ENCODE results near the gene PLPP3. TPM values are rescaled to one million over a fixed set of nuclear protein-coding genes. Genes with fewer than 3 reads are reported as not detected.

PLPP3 gene
- total and polyA plus RNA-seq, 2 of the 8 experiments (the other 6 are each of a cell fraction or from before 2014, with no cell fraction given), result 33.2 to 42.0 TPM

- H3K9me3 ChIP-seq (ENCODE audit: insufficient read depth in 2 of 2, low read depth in 1 of 2, low read length in 1 of 2), result no peaks in the 10 kb centered on the region
- FAIRE-seq, result peak; percentile 76
- peak overlapping the region; percentile 1 to 10; a peak in 1 of 4 replicates for H3K4me2 ChIP-seq (ENCODE audit: insufficient read depth in 1 of 2, low read depth in 2 of 2, low read length in 2 of 2)
- H4K5ac ChIP-seq (ENCODE audit: insufficient read length, low read depth, low read length), result peak overlapping the region; percentile 49
- H2BK20ac ChIP-seq (ENCODE audit: low read length), result no peak overlapping the region
- H3K4me3 ChIP-seq (ENCODE audit: extremely low read depth in 1 of 4, insufficient read depth in 2 of 4, low read depth in 3 of 4, low read length in 4 of 4), result peak overlapping the region in 1 of 4 experiments; percentile 9; a peak in 1 of 8 replicates
- H3K79me2 ChIP-seq (ENCODE audit: control insufficient read depth in 1 of 2, insufficient read depth in 2 of 2, low read length in 2 of 2), result peaks cover 33 to 95% of the 10 kb centered on the region in 2 experiments; a peak in 3 of 4 replicates
- no peak overlapping the region for H3K14ac ChIP-seq (ENCODE audit: insufficient read length)
- WGBS, 2 experiments (ENCODE audit: extremely low coverage in 1 of 2, insufficient coverage in 1 of 2, insufficient read length in 1 of 2, insufficient replicate concordance in 2 of 2, low coverage in 1 of 2, low lambda C conversion rate in 2 of 2, missing lambda C conversion rate in 1 of 2), result 44% methylated on average over 2 of the region's 2 CpGs; no CpG with 5 or more reads in 1 of the 2 experiments
- H2AK5ac ChIP-seq (ENCODE audit: low read depth, low read length), result no peak overlapping the region
- H3K4ac ChIP-seq (replicated peaks; ENCODE audit: insufficient read length, low read depth, low read length), result no peak overlapping the region
- H2BK15ac ChIP-seq (ENCODE audit: low read length), result no peak overlapping the region
- H3K4me1 ChIP-seq (replicated peaks in 1 of 4; ENCODE audit: control insufficient read depth in 3 of 4, insufficient read depth in 4 of 4, low read length in 3 of 4), result peaks cover 10 to 50% (median 29%) of the 10 kb centered on the region in 4 experiments; a peak in 6 of 7 replicates
- POLR2A ChIA-PET (ENCODE audit: partially characterized antibody), result interaction anchor here (1.6 kb wide), 1 partner anchor 9 kb away, joined by 7 read pairs; no protein-coding TSS in a partner anchor
- H3K23me2 ChIP-seq (ENCODE audit: low read depth, low read length), result no peaks in the 10 kb centered on the region
- no peak overlapping the region for H4K8ac ChIP-seq (ENCODE audit: extremely low read depth, insufficient read depth, low read length)
- H2BK120ac ChIP-seq (replicated peaks; ENCODE audit: low read depth, low read length), result peak overlapping the region; percentile 57
- H4K91ac ChIP-seq (replicated peaks; ENCODE audit: insufficient read length, low read length), result peak overlapping the region; percentile 5
- peak overlapping the region; percentile 39; the same call in 1 of the 2 replicates for H3K18ac ChIP-seq (ENCODE audit: extremely low read depth, low read length)
- peaks cover 3% of the 10 kb centered on the region; the same call in 1 of the 2 replicates for H3K79me1 ChIP-seq (ENCODE audit: low read depth, low read length)
- no peak overlapping the region for H3K56ac ChIP-seq (replicated peaks; ENCODE audit: insufficient read length, low read depth, low read length)
- no peak overlapping the region for H2AFZ ChIP-seq (ENCODE audit: low read length)
- H3K23ac ChIP-seq (ENCODE audit: insufficient read length), result no peak overlapping the region
- H3K27me3 ChIP-seq (replicated peaks in 1 of 4; ENCODE audit: control insufficient read depth in 3 of 4, extremely low read depth in 1 of 4, insufficient read depth in 3 of 4, low read length in 3 of 4), result no peaks in the 10 kb centered on the region
- CTCF ChIA-PET (ENCODE audit: partially characterized antibody), result interaction anchor here (1.2 kb wide), 1 partner anchor 21 kb away, joined by 4 read pairs; no protein-coding TSS in a partner anchor
- no peaks in the 10 kb centered on the region for H4K20me1 ChIP-seq (replicated peaks in 1 of 2; ENCODE audit: control insufficient read depth in 1 of 2, insufficient read depth in 2 of 2, low read length in 2 of 2)
- DNase-seq (ENCODE audit: low read depth in 1 of 2, low spot score in 2 of 2), result no peak
- H3K9ac ChIP-seq (replicated peaks in 1 of 4; ENCODE audit: extremely low read depth in 1 of 4, low read depth in 3 of 4, low read length in 3 of 4), result no peak overlapping the region
- H3K27ac ChIP-seq (ENCODE audit: low read depth, low read length), result peak overlapping the region; percentile 40; the same call in 1 of the 2 replicates
- H2BK5ac ChIP-seq (ENCODE audit: low read depth, low read length), result peak overlapping the region; percentile 55; the same call in 1 of the 2 replicates
- H3K36me3 ChIP-seq (ENCODE audit: control insufficient read depth in 2 of 4, insufficient read depth in 4 of 4, low read length in 3 of 4), result peaks cover 0 to 11% (median 3%) of the 10 kb centered on the region in 4 experiments; a peak in 4 of 8 replicates
- H2BK12ac ChIP-seq (ENCODE audit: low read depth, low read length), result no peak overlapping the region; the same call in 1 of the 2 replicates
Measured at GRCh38 chr1:56543783-56544612, 35.4 kb downstream of the PLPP3 start.

All from H1 (cell line).